Hepatic stellate cell (primary cell): Measurements from ENCODE around the gene PRKN.
"Not testable (repeated sequence)": the region's sequence is repeated elsewhere in the genome, so short reads cannot be mapped to it uniquely, and the experiment has no call there.

Experiments used
- DNase-seq: peaks from one replicate; pipeline ENCODE4 v3.0.0; 2011; ENCODE audit warnings: low spot score

The PRKN gene

GRCh38 chr6:161347988-161348627 lies 1379.5 kb downstream of the PRKN start:
- DNase-seq: no peak

GRCh38 chr6:161347125-161347524 lies 1380.4 kb downstream of the PRKN start:
- no peak for DNase-seq

DNA sequence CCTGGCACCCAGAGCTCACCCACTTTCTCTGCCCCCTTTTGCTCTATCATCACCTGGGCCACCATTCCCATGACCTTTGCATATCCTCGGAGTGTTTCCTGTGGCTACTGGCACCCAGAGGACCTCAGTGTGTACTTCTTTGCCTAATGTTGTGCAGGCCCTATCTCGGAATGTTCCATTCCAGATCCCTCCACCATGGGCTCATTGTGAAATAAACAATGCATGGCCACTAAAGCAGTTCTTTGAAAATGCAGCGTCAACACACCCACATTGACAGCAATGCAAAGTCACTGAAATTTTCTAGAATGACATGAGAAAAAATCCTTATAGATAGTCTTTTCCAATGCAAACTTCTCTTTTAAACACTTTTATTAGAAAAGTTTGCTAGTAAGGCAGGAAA lies 1380.8 kb downstream of the PRKN start:
- DNase-seq: no peak

DNA sequence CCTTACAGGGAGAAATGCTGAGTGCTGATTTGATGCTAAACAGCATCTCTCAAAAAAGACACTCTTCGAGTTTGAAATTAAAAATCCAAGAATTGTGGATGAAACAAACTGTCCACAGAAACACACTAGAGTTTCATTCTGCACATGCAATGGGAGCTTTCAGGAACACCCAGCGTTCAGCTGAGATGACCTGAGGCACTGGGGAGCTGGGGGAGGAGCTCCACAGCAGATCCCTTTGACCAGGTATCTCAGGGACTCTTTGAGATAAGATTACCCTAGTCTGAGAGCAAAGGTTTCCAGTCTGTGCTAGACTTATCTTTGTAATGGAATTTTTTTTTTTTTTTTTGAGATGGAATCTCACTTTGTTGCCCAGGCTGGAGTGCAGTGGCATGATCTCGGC lies 1382.9 kb downstream of the PRKN start:
- DNase-seq: no peak

DNA sequence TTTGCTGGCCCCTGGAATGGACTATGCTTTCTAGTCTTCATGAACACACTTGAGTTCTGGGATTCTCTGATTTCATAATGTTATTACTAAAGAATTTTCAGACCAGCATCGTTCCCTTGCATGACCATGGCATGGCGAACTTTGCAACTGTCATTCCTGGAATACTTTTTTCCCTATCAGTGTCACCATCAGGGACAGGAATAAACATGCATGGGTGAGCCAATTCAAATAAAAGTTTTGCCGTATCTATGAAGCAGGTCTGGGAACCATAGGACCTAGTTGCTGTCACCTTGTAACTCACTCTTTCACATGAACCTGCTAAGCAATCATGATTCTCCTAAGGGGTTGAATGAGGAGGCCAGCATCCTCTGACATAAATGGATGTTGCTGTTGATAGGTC lies 1385.5 kb downstream of the PRKN start:
- no peak for DNase-seq

- DNase-seq: no peak
These were observed 1385.9 kb downstream of the PRKN start for GRCh38 chr6:161341638-161342037.

DNA sequence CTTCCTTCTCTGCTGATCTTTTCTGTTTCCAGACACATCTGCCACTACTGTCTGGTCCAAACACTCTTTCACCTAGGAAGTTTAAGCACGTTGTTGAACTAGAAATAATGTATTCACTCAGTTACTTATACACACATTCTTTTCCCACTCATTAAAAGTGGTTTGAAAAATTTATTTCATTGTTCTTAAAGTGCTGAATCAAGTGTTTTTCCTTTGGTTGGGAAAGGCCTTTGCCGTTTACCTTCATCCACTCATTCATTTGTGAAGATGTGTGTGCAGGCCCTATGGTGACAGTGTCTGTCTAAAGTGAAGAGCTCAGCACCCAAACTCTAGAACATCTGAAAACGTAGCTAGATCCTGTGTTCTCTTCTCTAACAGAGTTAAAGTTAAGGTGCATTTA lies 1389.6 kb downstream of the PRKN start:
- DNase-seq: no peak

GRCh38 chr6:161336479-161336878 lies 1391.1 kb downstream of the PRKN start:
- DNase-seq: no peak

DNA sequence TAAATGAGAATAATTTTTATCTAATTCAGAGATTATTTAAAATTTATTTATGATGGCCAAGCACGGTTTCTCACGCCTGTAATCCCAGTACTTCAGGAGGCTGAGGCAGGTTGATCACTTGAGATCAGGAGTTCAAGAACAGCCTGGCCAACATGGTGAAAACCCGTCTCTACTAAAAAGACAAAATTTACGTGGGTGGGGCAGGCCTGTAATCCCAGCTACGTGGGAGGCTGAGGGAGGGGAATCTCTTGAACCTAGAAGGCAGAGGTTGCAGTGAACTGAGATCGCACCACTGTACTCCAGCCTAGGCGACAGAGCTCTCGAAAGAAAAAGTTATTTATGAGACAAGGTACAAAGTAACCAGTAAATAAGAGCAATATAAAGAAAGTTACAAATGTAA lies 1394.2 kb downstream of the PRKN start:
- no peak for DNase-seq

DNA sequence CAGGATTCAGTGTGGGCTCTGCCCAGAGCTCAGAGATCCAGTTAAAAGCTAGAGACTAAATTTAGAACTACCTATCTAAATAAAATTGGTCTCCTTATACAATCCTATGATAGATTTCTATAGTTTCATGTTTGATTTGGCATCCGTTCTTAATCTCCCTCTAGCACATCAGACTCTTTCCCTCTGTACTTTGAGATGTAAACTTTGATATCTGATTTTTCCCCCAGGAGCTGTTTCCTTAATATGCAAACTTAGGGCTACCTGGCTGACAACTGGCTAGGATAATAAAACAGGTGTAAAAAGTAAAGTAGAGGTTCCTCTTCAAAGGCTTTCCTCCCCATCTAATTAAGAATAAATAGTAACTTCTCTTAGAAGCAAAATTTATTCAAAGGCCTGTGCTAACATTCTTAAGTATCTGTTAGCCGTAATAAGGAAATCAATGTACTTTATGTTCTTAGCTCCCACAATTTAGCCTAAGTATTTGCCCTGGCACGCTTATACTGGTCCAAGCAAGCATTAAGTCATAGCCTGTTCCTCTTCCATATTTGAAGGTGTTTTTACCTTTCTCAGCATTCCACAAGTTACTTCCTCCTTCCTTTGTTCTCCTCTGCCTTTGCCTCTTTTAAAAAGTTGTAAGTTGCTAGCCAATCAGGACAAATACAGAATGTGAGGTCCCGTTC lies 1396.0 kb downstream of the PRKN start:
- DNase-seq: not testable (repeated sequence)

GRCh38 chr6:161327360-161327953 lies 1400.1 kb downstream of the PRKN start:
- no peak for DNase-seq

DNA sequence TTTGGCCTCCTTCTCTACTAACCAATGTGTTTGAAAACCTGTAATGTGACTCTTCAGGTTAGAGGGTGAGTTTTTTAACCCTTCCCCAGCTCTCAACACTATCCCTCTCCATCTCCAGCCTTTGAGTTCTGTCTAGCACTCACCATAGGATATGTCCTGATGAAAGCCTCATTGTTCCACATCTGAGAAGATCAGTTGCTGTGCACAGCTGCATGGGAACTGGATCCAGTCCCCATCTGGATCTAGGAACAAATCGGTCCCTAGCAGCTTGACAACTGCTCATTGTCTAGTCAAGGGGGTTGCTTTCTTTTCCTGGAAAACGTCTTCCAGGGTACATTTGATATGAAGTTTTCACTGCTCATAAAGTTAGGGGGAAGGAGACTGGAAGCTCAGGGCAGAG lies 1408.3 kb downstream of the PRKN start:
- no peak for DNase-seq

GRCh38 chr6:161318456-161318855 lies 1409.1 kb downstream of the PRKN start:
- DNase-seq: no peak

DNA sequence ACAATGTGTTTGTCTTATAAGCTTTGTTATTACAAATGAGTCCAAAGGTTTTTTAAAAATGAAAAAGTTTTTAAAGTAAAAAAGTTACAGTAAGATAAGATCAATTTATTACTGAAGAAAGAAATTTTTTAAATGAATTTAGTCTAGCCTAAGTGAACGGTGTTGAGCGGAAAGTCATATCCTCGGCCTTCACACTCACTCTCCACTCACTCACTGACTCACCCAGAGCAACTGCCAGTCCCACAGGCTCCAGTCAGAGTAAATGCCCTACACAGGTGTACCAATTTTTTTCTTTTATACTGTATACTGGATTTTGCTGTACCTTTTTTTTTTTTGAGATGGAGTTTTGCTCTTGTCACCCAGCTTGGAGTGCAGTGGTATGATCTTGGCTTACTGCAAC lies 1411.0 kb downstream of the PRKN start:
- no peak for DNase-seq

- not testable (repeated sequence) for DNase-seq
These were observed 1412.2 kb downstream of the PRKN start for GRCh38 chr6:161315246-161315917.

GRCh38 chr6:161314541-161315245 lies 1412.9 kb downstream of the PRKN start:
- DNase-seq: not testable (repeated sequence)

GRCh38 chr6:161313940-161314509 lies 1413.5 kb downstream of the PRKN start:
- no peak for DNase-seq

- DNase-seq: not testable (repeated sequence)
These were observed 1414.1 kb downstream of the PRKN start for GRCh38 chr6:161313475-161313874.

DNA sequence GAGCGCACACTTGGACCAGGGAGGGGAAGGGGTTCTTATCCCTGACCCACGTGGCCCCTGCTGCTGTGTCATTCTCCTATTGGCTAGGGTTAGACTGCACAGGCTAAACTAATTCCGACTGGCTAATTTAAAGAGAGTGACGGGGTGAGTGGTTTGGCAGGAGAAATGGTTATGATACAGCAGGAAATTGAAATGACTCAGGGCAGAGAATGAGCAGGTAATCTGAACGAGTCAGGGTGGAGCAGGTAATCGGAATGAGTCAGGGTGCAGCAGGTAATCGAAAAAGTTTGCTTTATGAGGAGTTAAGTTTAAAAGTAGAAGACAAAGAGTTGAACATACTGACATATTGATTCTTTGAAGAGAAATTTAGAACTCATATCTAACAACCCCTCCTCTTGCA lies 1417.8 kb downstream of the PRKN start:
- DNase-seq: not testable (repeated sequence)

DNA sequence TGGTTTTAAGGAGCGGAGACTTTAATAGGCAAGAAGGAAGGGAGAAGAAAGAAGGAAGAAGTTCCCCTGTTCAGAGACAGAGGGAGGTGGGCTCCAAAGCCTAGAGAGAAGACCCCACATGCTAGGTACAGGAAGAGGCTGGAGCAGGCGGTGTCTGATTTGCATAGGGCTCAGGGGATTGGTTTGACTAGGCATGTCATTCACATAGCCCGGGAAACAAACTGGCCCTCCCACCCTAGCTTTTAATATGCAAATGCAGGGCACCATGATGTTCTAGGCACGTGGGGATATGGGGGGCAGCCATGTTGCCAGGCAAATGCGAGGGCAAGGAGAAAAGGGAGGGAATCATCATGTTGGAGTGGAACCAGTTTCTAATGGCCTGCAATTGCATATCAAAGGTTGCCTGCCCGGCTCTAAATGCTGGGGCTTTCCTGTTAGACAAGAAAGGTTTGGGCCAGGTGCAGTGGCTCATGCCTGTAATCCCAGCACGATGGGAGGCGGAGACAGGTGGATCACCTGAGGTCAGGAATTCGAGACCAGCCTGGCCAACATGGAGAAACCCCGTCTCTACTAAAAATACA lies 1419.4 kb downstream of the PRKN start:
- DNase-seq: no peak

- DNase-seq: no peak
These were observed 1421.7 kb downstream of the PRKN start for GRCh38 chr6:161305860-161306259.
